Naive B cell (primary cell): Measurements from ENCODE around the gene ELFN2. TPM values are rescaled to one million over a fixed set of nuclear protein-coding genes. Genes with fewer than 3 reads are reported as not detected.

Experiments
- ATAC-seq, 2 donors: fragments of 150-1000 bp; cut with Tn5 transposase; 2 replicates each; pipeline ENCODE4 v1.10.0; 2021; ENCODE audit warnings: low read depth in 2 of 2, mild to moderate bottlenecking in 2 of 2, moderate library complexity in 2 of 2
- DNase-seq: peaks from one replicate; pipeline ENCODE4 v3.0.0; 2022
- H3K27ac Mint-ChIP-seq, 6 donors: one replicate each; pipeline ENCODE4 v1.8.0; 2020 to 2022; ENCODE audit warnings: mild to moderate bottlenecking in 6 of 6, mixed read lengths in 6 of 6, moderate library complexity in 5 of 6, inconsistent platforms in 2 of 6
- H3K27me3 Mint-ChIP-seq, 3 donors: one replicate each; pipeline ENCODE4 v1.8.0; 2021 to 2022; ENCODE audit warnings: mixed read lengths in 3 of 3, mild to moderate bottlenecking in 1 of 3
- H3K36me3 Mint-ChIP-seq, 2 donors: one replicate each; pipeline ENCODE4 v1.8.0; 2020 to 2022; ENCODE audit warnings: mixed read lengths in 2 of 2, inconsistent platforms in 1 of 2, mild to moderate bottlenecking in 1 of 2
- H3K4me1 Mint-ChIP-seq, 3 donors: one replicate each; pipeline ENCODE4 v1.8.0; 2020 to 2022; ENCODE audit warnings: mixed read lengths in 3 of 3, inconsistent platforms in 1 of 3, mild to moderate bottlenecking in 1 of 3, moderate library complexity in 1 of 3
- H3K4me3 Mint-ChIP-seq, 8 donors: one replicate each; pipeline ENCODE4 v1.8.0; 2020 to 2022; ENCODE audit warnings: mild to moderate bottlenecking in 8 of 8, mixed read lengths in 8 of 8, moderate library complexity in 8 of 8, inconsistent platforms in 2 of 8
- H3K9me3 Mint-ChIP-seq, 7 donors: one replicate each; pipeline ENCODE4 v1.8.0; 2020 to 2022; ENCODE audit warnings: mixed read lengths in 7 of 7, mild to moderate bottlenecking in 5 of 7, inconsistent platforms in 2 of 7, moderate library complexity in 1 of 7
- polyA plus RNA-seq, 6 donors: library from polyadenylated mRNA; unstranded; fragments of 300-500 nt; fragmentation: Illumina TruSeq; gene quantifications; one replicate each; pipeline ENCODE4 v1.2.3, GENCODE V29; 2021; ENCODE audit warnings: low read depth in 6 of 6

The ELFN2 gene
- polyA plus RNA-seq, 6 donors from 2014 or later, result not detected

DNA sequence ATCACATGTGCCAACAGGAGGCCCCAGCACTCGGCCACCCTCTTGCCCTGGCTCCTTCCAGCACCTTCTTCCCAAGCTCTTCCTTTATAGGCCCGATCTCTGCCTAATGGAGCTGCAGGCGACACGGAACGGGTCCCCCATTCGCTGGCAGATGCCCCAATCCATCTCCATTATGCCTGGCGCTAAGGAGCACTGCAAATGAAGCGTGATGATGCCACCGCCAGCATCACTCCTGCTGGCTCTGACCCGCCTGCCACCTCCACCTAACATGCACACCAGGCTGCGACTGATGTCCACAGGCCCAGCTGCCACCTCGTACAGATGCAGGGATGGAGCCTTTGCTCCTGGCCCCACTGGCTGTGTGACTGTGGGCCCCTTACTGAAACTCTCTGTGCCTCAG is 33.5 kb downstream of the ELFN2 start:
- no peaks in the 10 kb centered on the region for H3K9me3 Mint-ChIP-seq
- H3K27ac Mint-ChIP-seq, result no peak overlapping the region
- peaks cover 7 to 23% (median 21%) of the 10 kb centered on the region in 3 donors for H3K27me3 Mint-ChIP-seq
- DNase-seq (no peak), ATAC-seq (no peak)
- no peaks in the 10 kb centered on the region for H3K36me3 Mint-ChIP-seq
- no peak overlapping the region for H3K4me3 Mint-ChIP-seq
- no peaks in the 10 kb centered on the region for H3K4me1 Mint-ChIP-seq

DNA sequence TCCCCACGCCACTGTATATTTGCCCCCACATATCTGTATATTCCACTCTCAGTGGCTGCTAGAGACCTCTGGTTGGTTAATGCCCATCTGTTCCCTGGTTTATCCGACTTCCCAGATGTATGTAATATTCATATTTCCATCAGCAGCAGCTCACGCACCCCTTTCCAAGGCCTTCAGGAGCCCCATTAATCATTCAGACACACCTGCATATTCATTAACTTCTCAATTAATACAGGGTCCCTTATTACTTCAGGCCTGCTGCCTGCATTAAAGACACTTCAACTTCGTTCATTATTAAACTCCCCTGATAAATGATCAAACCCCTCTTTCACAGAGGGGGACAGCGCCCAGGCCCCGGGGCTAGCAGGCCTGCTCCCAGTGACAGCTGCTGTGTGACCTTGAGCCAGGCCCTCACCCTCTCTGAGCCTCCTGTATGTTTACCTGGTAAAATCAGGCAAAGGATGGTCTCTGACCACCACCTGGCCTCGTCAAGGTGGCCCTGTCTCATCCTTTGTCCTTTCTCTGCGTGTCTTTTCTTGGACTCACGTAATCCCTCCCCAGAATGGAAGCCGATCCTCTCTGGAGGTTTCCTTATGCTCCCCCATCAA is 34.5 kb downstream of the ELFN2 start:
- Mint-ChIP-seq H3K4me3 (no peak overlapping the region), H3K9me3 (no peaks in the 10 kb centered on the region), H3K27me3 (peaks cover 4 to 31% (median 24%) of the 10 kb centered on the region in 3 donors), H3K36me3 (no peaks in the 10 kb centered on the region), H3K27ac (no peak overlapping the region), H3K4me1 (peaks cover 2 to 6% (median 4%) of the 10 kb centered on the region in 3 donors)
- DNase-seq (no peak), ATAC-seq (no peak)

DNA sequence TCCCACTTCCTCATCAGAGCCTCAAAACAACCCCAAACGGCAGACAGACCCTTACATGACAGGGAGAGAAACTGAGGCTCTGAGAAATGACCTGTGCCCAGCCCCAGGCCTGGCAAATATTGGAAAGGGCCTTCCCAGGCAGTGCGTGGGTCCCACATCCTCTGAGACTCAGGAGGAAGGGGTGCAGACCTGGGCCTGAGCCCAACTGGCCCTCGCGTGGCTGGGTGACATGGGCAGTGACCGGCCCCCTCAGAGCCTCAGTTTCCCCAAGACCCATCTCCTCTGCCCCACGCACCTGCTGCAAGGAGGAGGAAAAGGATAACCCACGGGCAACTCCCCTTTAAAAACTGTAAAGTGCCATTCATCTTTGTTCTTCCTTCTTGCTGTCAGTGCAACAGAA is 35.6 kb downstream of the ELFN2 start:
- H3K27ac Mint-ChIP-seq, result no peak overlapping the region
- ATAC-seq, result no peak

DNA sequence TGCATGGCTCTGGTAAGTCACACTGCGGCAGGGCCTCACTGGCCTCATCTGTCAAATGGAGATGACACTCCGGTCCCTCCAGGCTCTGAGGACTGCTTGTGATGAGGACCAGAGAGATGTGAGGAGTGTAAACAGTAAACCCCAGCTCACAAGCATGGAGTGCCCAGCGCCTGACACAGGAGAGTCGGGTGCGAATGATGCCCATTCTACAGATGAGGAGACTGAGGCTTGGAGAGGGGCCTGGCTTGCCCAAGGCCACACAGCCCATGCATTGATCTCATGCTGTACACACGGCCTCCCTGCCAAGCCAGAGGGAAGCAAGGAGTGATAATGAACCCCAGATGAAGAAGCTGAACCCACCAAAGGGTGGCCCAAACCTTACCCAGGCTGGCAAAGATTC is 37.2 kb downstream of the ELFN2 start:
- DNase-seq, result no peak

More for the DNA sequence above, 35.6 kb downstream of the ELFN2 start:
- no peak overlapping the region for H3K4me3 Mint-ChIP-seq
- H3K9me3 Mint-ChIP-seq, result no peaks in the 10 kb centered on the region
- H3K36me3 Mint-ChIP-seq, result no peaks in the 10 kb centered on the region
- H3K27me3 Mint-ChIP-seq, result peaks cover 9 to 34% (median 25%) of the 10 kb centered on the region in 3 donors
- peaks cover 4 to 14% (median 8%) of the 10 kb centered on the region in 3 donors for H3K4me1 Mint-ChIP-seq
- no peak for DNase-seq

DNA sequence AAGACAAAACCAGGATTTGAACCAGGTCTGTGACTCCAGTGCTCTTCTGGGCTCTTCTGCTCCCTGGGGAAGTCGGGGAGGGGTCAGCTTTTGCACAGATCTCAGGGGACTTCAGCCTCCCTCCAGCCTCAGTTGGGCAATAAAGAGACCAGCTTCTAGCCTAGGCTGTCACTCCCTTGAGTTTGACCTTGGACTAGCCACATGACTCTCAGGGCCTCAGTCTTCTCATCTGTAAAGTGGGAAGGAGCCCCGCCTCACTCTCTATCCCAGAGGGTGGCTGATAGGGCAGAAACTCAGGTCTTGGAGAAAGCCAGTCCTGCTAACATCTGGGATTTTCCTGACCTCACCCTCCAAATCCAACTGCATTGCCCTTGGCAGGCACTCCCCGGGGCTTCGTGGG is 38.7 kb downstream of the ELFN2 start:
- no peak overlapping the region for H3K4me3 Mint-ChIP-seq

More for the DNA sequence above, 37.2 kb downstream of the ELFN2 start:
- ATAC-seq, result no peak
- H3K4me1 Mint-ChIP-seq, result peaks cover 4 to 18% (median 8%) of the 10 kb centered on the region in 3 donors
- no peaks in the 10 kb centered on the region for H3K9me3 Mint-ChIP-seq
- H3K36me3 Mint-ChIP-seq, result no peaks in the 10 kb centered on the region
- H3K27ac Mint-ChIP-seq, result peak overlapping the region in 1 of 6 donors; percentile 9
- peaks cover 9 to 41% (median 34%) of the 10 kb centered on the region in 3 donors for H3K27me3 Mint-ChIP-seq
- no peak overlapping the region for H3K4me3 Mint-ChIP-seq

DNA sequence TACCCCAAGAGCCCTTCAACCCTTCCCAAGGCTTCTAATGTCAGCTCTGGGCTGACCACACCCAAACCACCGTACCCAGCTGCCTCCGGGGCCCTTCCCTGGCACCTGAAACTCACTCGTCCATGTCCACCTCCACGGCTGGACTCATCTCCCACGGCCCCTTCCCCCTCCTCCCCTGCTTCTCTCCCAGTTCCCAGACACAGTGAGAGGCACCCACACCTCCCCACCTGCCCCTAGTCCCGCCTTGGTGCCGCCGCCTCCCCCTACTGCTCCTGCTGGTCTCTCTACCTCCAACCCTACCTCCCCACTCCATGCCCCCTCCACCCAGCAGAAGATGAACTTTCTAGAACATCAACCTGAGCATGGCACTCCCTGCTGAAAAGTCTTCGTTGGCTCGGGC is 39.5 kb downstream of the ELFN2 start:
- DNase-seq (no peak), ATAC-seq (no peak)
- Mint-ChIP-seq H3K36me3 (no peaks in the 10 kb centered on the region), H3K4me3 (no peak overlapping the region), H3K27ac (peak overlapping the region in 2 of 6 donors; percentile 20 to 22), H3K9me3 (no peaks in the 10 kb centered on the region), H3K27me3 (peaks cover 12 to 46% (median 41%) of the 10 kb centered on the region in 3 donors), H3K4me1 (peaks cover 9 to 31% (median 14%) of the 10 kb centered on the region in 3 donors)

More for the DNA sequence above, 38.7 kb downstream of the ELFN2 start:
- no peaks in the 10 kb centered on the region for H3K9me3 Mint-ChIP-seq
- ATAC-seq (no peak), DNase-seq (no peak)
- H3K27me3 Mint-ChIP-seq, result peaks cover 9 to 41% (median 39%) of the 10 kb centered on the region in 3 donors
- peak overlapping the region in 1 of 6 donors; percentile 22 for H3K27ac Mint-ChIP-seq
- H3K4me1 Mint-ChIP-seq, result peaks cover 4 to 24% (median 8%) of the 10 kb centered on the region in 3 donors
- no peaks in the 10 kb centered on the region for H3K36me3 Mint-ChIP-seq

DNA sequence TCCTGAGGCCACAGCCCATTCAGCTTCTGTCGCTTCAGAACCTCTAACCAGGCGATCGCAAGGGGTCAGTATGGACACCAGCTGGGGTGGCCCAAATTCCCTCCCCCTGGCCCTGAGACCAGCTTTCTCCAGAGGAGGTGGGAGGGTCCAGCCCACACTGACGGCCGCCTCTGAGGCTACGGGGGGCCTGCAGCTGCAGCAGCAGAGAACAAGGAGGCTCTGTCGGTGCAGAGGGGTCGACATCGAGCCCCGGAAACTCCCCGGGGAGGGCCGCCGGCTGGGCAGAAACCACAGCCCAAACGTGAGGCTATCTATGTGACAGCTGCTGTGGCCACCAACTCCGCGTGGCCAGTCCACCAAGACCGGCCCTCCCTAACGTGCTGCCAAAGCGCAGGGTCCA is 40.8 kb downstream of the ELFN2 start:
- H3K36me3 Mint-ChIP-seq, result no peaks in the 10 kb centered on the region
- peak overlapping the region in 1 of 6 donors; percentile 34 for H3K27ac Mint-ChIP-seq
- no peak for ATAC-seq
- H3K27me3 Mint-ChIP-seq, result peaks cover 11 to 55% (median 45%) of the 10 kb centered on the region in 3 donors
- DNase-seq, result no peak
- peaks cover 9 to 38% (median 16%) of the 10 kb centered on the region in 3 donors for H3K4me1 Mint-ChIP-seq
- no peak overlapping the region for H3K4me3 Mint-ChIP-seq
- H3K9me3 Mint-ChIP-seq, result no peaks in the 10 kb centered on the region

DNA sequence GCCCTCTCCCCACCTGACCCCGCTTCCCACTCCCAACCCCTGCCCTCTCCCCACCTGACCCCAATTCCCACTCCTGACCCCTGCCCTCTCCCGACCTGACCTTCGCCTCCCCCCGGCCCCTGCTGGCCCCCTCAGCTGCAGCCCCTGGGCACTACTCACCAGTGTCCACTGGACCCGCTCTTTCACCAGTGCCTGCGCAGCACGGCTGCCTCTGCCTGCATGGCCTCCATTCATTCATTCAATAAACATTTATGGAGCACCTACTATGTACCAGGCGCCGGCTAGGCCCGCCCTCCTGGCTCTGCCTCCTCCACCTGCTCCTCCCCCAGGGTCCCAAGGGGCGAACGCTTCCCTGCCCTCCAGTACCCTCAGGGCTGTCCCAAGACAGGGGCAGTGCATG is 42.6 kb downstream of the ELFN2 start:
- no peaks in the 10 kb centered on the region for H3K9me3 Mint-ChIP-seq

DNA sequence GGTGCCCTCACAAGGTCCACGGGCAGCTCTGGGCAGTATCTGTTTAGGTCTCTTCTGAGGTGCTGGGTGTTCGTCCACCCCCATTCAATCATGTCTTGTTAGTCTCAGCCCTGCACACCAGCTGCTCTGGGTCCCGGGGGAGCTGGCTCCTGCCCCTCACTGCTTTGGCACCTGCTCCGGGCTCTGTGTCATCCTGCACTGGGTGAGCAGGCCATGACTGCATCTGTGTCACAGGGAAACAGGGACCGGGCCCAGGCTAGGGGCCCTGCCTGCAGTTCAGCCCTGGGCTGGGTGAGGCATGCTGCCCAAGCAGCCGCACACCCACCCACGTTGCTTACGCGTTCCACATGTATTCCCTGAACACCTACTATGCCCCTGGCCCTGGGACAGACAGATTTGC is 43.9 kb downstream of the ELFN2 start:
- DNase-seq (peak; percentile 33), ATAC-seq (peak; percentile 52 to 64)
- Mint-ChIP-seq H3K27ac (peak overlapping the region in 4 of 6 donors; percentile 15 to 84 (median 28)), H3K4me1 (peaks cover 13 to 51% (median 23%) of the 10 kb centered on the region in 3 donors), H3K4me3 (peak overlapping the region in 4 of 8 donors; percentile 9 to 74 (median 20)), H3K36me3 (no peaks in the 10 kb centered on the region), H3K9me3 (no peaks in the 10 kb centered on the region), H3K27me3 (peaks cover 11 to 69% (median 50%) of the 10 kb centered on the region in 3 donors)

More for the DNA sequence above, 42.6 kb downstream of the ELFN2 start:
- Mint-ChIP-seq H3K4me1 (peaks cover 9 to 45% (median 21%) of the 10 kb centered on the region in 3 donors), H3K27me3 (peaks cover 11 to 63% (median 52%) of the 10 kb centered on the region in 3 donors), H3K4me3 (no peak overlapping the region), H3K27ac (no peak overlapping the region), H3K36me3 (no peaks in the 10 kb centered on the region)
- no peak for DNase-seq
- ATAC-seq, result no peak

DNA sequence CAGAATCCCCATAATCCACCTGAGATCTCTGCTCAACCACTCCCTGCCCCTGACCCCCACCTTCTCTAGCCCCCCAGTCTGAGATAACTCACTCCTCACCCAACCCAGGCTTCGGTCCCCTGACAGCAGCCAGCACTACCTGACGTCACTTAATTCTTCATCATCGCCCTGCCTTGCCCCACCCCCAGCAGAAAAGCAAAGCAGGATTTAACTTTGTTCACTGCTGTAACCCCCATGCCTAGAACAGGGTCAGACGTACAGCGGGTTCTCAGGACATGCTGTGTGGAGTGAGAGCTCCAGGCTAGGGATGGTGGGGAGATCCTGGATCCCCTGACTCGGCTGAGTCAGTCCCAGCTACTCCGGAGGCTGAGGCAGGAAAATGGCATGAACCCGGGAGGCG is 45.8 kb downstream of the ELFN2 start:
- H3K4me3 Mint-ChIP-seq, result peak overlapping the region in 1 of 8 donors; percentile 25

DNA sequence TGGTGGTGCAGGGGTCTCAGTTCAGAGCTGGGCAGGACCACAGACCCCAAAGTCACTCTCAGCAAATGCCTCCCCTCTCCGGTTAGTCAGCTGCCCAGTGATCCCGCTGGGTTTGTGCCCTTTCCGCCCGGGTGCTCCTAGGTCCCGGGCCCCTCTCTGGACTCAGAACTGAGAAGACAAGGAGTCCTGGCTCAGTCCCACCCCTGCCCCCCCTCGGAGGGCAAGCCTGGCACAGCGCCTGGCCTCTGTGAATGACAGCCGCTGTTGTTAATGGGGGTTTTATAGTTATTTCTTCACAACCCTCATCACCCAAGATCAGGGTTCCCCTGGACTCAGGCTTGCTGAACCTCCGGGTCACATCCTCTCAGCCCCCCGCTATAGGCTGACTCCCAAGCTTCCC is 47.6 kb downstream of the ELFN2 start:
- Mint-ChIP-seq H3K4me1 (peaks cover 13 to 47% (median 32%) of the 10 kb centered on the region in 3 donors), H3K4me3 (peak overlapping the region in 1 of 8 donors; percentile 25), H3K27ac (peak overlapping the region in 1 of 6 donors; percentile 90), H3K36me3 (no peaks in the 10 kb centered on the region), H3K9me3 (no peaks in the 10 kb centered on the region), H3K27me3 (peaks cover 14 to 68% (median 53%) of the 10 kb centered on the region in 3 donors)
- ATAC-seq (no peak), DNase-seq (no peak)

More for the DNA sequence above, 45.8 kb downstream of the ELFN2 start:
- Mint-ChIP-seq H3K27me3 (peaks cover 11 to 69% (median 46%) of the 10 kb centered on the region in 3 donors), H3K27ac (peak overlapping the region in 1 of 6 donors; percentile 94), H3K36me3 (no peaks in the 10 kb centered on the region), H3K9me3 (no peaks in the 10 kb centered on the region), H3K4me1 (peaks cover 13 to 48% (median 28%) of the 10 kb centered on the region in 3 donors)
- ATAC-seq, result no peak
- no peak for DNase-seq

DNA sequence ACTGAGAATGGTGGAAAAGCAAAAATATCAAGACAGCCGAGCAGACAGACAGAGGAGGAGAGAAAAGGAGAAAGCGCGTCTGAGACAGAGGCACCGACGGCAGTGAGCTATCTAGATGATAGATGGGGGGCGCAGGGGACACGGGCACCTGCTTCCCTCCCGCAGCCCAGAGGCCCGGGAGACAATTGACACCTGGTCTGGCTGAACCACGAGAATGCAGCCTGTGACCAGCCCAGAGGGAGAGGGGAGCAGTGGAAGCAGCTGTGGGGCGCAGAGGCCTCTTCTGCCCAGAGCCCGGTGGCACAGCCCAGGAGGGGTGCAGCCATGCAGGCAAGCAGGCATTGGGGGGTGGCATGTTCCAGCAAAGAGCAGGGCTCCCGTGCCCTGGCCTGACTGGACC is 48.2 kb downstream of the ELFN2 start:
- Mint-ChIP-seq H3K27me3 (peaks cover 14 to 73% (median 54%) of the 10 kb centered on the region in 3 donors), H3K4me1 (peaks cover 13 to 53% (median 32%) of the 10 kb centered on the region in 3 donors), H3K36me3 (no peaks in the 10 kb centered on the region), H3K4me3 (peak overlapping the region in 1 of 8 donors; percentile 72), H3K27ac (peak overlapping the region in 2 of 6 donors; percentile 42 to 70), H3K9me3 (no peaks in the 10 kb centered on the region)
- DNase-seq (no peak), ATAC-seq (no peak)

DNA sequence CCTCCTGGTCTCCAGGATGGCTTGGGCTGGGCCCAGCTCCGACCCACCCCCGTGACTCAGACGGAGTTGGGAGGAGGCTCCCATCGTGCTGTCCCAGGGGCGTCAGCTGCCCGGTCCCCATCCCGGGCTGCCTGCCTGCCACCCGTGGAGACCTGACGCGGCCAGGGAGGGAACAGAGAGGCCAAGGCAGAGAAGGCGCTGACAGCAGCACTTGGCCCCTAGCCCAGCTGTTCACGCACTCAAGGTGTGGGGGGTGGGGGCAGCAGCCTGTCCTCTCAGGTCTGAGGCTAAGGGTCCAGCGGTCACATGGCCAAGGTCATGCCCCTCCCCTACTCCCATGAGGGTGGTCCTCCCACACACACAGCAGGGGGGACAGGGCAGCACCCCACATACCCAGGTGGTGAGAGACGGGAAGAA is 48.6 kb downstream of the ELFN2 start:
- DNase-seq, result no peak
- Mint-ChIP-seq H3K4me1 (peaks cover 13 to 53% (median 32%) of the 10 kb centered on the region in 3 donors), H3K4me3 (peak overlapping the region in 1 of 8 donors; percentile 72), H3K9me3 (no peaks in the 10 kb centered on the region), H3K27me3 (peaks cover 14 to 76% (median 54%) of the 10 kb centered on the region in 3 donors), H3K36me3 (no peaks in the 10 kb centered on the region), H3K27ac (no peak overlapping the region)
- ATAC-seq, result no peak

DNA sequence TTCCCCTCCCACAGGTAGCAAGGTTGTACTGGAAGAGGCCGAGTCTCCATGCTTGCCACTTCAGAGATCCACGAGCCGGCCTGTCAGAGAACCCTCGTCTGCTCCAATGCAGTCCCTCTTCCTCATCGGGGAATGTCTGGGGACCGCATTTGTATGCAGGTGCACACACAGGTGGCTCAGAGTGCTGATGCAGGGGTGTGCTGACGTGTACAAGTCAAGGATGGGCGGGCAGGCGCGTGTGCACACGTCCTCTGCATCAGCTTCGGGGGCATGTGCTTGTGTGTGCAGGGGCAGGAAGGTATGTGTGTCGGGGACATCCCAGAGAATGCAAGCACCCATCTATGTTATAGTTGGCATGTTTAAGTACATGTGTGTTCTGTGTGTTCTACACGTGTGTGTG is 49.4 kb downstream of the ELFN2 start:
- peak; percentile 68 to 74 for ATAC-seq
- H3K27me3 Mint-ChIP-seq, result peaks cover 12 to 70% (median 54%) of the 10 kb centered on the region in 3 donors
- peaks cover 8 to 46% (median 27%) of the 10 kb centered on the region in 3 donors for H3K4me1 Mint-ChIP-seq
- H3K27ac Mint-ChIP-seq, result peak overlapping the region in 1 of 6 donors; percentile 62
- peak overlapping the region in 1 of 8 donors; percentile 3 for H3K4me3 Mint-ChIP-seq
- H3K9me3 Mint-ChIP-seq, result no peaks in the 10 kb centered on the region
- peak; percentile 28 for DNase-seq
- H3K36me3 Mint-ChIP-seq, result no peaks in the 10 kb centered on the region
